T-helper 2 cell treated with Interferon-gamma antibody and Interleukin-4, amounts not matched to agents 100 ng/mL and 5 ng/mL, for 36 hours (primary cell): Measurements from ENCODE around the gene ZBTB24. TPM values are rescaled to one million over a fixed set of nuclear protein-coding genes. Genes with fewer than 3 reads are reported as not detected.
"Not testable (repeated sequence)": the region's sequence is repeated elsewhere in the genome, so short reads cannot be mapped to it uniquely, and the experiment has no call there.

Source experiments
- intact Hi-C: fragments of 100-400 bp; cut with micrococcal nuclease; formaldehyde crosslinking; loops from one replicate; pipeline ENCODE4 v1.15.1; 2023
- total RNA-seq: library from RNA; stranded (reverse); gene quantifications from 2 replicates; pipeline ENCODE4 v1.2.3, GENCODE V29; 2022

ZBTB24 gene
- total RNA-seq, 1 donor from 2014 or later = 25.0 TPM

- intact Hi-C loops = no loop called here
Measured at GRCh38 chr6:109473120-109473519, 9.9 kb downstream of the ZBTB24 start.

- intact Hi-C loops = no loop called here
Measured at GRCh38 chr6:109472132-109472995, 10.7 kb downstream of the ZBTB24 start.

GRCh38 chr6:109471105-109471810 is 11.8 kb downstream of the ZBTB24 start:
- intact Hi-C loops = no loop called here

GRCh38 chr6:109469591-109470189 is 13.3 kb downstream of the ZBTB24 start:
- intact Hi-C loops = no loop called here

- intact Hi-C loops = no loop called here
Measured at GRCh38 chr6:109467696-109468095, 15.3 kb downstream of the ZBTB24 start.

GRCh38 chr6:109466212-109466923 is 16.7 kb downstream of the ZBTB24 start:
- intact Hi-C loops = no loop called here

GRCh38 chr6:109465772-109466171 is 17.2 kb downstream of the ZBTB24 start:
- intact Hi-C loops = no loop called here

- intact Hi-C loops = no loop called here
Measured at GRCh38 chr6:109461733-109462526, 21.1 kb downstream of the ZBTB24 start.

- intact Hi-C loops = not testable (repeated sequence)
Measured at GRCh38 chr6:109461205-109461604, 21.8 kb downstream of the ZBTB24 start.

- intact Hi-C loops = no loop called here
Measured at GRCh38 chr6:109460161-109460829, 22.7 kb downstream of the ZBTB24 start.

GRCh38 chr6:109458774-109459531 is 24.1 kb downstream of the ZBTB24 start:
- intact Hi-C loops = loop anchor here (1.0 to 5.0 kb wide), 2 partner anchors 32 to 902 kb away; no protein-coding TSS in a partner anchor

- intact Hi-C loops = loop anchor here (5.0 kb wide), 1 partner anchor 900 kb away; no protein-coding TSS in a partner anchor
Measured at GRCh38 chr6:109457562-109457996, 25.4 kb downstream of the ZBTB24 start.

GRCh38 chr6:109456710-109457561 is 26.1 kb downstream of the ZBTB24 start:
- intact Hi-C loops = loop anchor here (5.0 kb wide), 1 partner anchor 900 kb away; no protein-coding TSS in a partner anchor

GRCh38 chr6:109456111-109456583 is 26.9 kb downstream of the ZBTB24 start:
- intact Hi-C loops = loop anchor here (5.0 kb wide), 1 partner anchor 899 kb away; no protein-coding TSS in a partner anchor

- intact Hi-C loops = loop anchor here (1.0 to 5.0 kb wide), 7 partner anchors 28 to 898 kb away; partner anchors contain the start of genes AK9, CEP57L1, FIG4 and ZBTB24
Measured at GRCh38 chr6:109455437-109456110, 27.4 kb downstream of the ZBTB24 start, which contains the start of gene MICAL1. Gene MICAL1 (minus strand): TSS chr6:109455772. CDS start chr6:109454196, 1,576 bp downstream.

GRCh38 chr6:109454496-109455436 is 28.3 kb downstream of the ZBTB24 start:
- intact Hi-C loops = loop anchor here (1.0 to 5.0 kb wide), 8 partner anchors 13 to 897 kb away; partner anchors contain the start of genes AK9, CEP57L1, FIG4 and ZBTB24
